NCI-H345 treated with DMSO at 0.1 percent for 48 hours (cell line): ENCODE results near the gene RASA3.

ENCODE experiments used
- DNase-seq: peaks from one replicate; lab custom pipeline; 2025; ENCODE audit not compliant: unreplicated experiment; lab: John Stamatoyannopoulos, UW

The RASA3 gene

DNA sequence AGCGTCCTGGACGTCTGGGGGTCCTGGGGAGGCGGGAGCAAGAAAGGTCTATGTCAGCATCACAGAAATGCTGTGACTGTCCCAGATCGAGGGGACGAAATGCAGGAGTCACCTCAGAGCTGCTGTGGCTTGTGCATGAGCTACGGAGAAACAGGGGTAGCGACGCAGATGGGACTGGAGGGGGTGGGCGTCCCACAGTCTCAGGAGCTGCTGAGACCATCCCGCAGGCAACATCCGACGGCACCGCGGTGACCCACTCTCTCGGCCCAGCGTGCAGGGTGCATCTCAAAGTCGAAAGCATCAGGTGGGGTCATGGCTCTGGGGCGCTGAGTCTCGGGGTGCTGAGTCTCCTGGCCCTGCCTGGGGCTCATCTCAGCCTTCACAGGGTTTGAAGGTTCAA is 121.2 kb downstream of the RASA3 start:
- DNase-seq = no peak

GRCh38 chr13:114010401-114011101 is 121.9 kb downstream of the RASA3 start:
- no peak for DNase-seq

GRCh38 chr13:114009590-114010400 is 122.6 kb downstream of the RASA3 start:
- no peak for DNase-seq

DNA sequence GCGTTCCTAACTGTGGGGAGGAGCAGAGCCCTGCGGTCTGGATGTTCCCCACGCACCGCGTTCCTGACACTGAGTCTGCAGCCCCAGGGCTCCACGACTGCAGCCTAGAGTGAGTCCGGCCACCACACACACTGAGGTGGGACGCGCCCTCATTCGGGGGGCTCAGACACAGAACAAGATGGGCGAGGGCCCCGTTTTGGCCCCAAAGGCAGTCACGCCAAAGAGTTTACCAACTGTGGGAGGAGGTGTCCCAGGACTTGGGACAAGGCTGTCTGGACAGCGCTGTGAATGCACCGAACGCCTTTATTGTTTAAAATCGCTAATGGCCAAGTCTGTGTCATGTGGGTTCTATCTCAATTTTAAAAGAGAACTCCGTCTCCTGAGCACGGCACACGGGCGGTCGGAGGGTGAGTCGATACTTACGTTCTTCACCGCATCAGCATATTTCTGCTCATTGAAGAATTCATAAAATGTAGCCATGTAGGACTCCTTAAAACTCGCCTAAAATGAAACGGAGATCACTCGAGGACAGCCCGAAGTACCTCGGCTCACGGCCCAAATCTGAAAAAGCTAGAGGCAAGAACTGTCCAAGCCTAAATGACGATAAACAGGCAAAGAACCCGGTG is 123.3 kb downstream of the RASA3 start:
- DNase-seq = no peak

- DNase-seq = no peak
Measured at GRCh38 chr13:114007566-114007965, 124.9 kb downstream of the RASA3 start.

- DNase-seq = no peak
Measured at GRCh38 chr13:114005206-114005724, 127.2 kb downstream of the RASA3 start.

GRCh38 chr13:114004420-114005205 is 127.8 kb downstream of the RASA3 start:
- no peak for DNase-seq

- no peak for DNase-seq
Measured at GRCh38 chr13:114002771-114003321, 129.6 kb downstream of the RASA3 start.

DNA sequence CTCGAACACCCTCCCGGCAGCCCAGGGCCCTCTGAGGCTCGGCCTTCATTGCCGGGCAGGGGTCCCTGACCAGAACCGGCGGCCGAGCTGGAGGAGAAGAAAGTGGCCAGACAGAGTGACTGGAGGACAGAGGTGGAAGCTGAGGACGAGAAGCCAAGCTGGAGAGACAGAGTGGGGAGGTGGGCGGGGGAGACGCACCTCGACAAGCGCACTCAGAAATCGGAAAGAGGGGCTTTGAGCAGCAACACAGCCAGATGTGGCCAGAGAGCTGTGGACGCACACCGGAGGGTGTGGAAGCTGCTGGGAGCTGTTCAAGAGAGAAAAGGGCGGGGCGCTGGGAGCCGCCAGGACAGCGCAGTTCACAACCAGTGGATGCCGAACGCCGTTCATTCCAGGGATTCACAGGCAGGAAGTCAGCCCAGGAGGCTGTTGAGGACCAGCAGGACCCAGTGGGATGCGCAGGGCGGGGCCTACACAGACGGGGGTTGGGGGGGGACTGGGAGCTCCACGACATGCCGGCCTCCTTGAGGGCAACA is 130.3 kb downstream of the RASA3 start:
- DNase-seq = no peak

DNA sequence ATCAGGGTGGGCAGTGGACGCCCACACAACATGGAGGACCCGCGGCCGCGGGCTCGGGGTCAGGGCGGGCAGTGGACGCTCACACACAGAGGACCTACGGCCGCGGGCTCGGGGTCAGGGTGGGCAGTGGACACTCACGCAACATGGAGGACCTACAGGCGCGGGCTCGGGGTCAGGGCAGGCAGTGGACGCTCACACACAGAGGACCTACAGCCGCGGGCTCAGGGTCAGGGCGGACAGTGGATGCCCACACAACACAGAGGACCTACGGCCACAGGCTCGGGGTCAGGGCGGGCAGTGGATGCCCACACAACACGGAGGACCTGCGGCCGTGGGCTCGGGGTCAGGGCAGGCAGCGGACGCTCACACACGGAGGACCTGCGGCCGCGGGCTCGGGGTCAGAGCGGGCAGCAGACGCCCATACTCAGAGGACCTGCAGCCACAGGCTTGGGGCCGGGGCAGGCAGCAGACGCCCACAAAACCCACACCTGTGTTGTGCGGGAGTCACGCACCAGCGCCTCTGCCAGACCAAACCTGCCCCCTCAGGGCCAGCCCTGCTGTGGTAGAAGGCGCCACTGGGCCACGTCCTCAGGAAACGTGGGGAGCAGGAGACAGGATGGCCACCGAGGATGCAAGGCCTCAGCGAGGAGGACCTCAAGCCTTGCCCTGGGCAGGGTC is 131.0 kb downstream of the RASA3 start:
- no peak for DNase-seq

DNA sequence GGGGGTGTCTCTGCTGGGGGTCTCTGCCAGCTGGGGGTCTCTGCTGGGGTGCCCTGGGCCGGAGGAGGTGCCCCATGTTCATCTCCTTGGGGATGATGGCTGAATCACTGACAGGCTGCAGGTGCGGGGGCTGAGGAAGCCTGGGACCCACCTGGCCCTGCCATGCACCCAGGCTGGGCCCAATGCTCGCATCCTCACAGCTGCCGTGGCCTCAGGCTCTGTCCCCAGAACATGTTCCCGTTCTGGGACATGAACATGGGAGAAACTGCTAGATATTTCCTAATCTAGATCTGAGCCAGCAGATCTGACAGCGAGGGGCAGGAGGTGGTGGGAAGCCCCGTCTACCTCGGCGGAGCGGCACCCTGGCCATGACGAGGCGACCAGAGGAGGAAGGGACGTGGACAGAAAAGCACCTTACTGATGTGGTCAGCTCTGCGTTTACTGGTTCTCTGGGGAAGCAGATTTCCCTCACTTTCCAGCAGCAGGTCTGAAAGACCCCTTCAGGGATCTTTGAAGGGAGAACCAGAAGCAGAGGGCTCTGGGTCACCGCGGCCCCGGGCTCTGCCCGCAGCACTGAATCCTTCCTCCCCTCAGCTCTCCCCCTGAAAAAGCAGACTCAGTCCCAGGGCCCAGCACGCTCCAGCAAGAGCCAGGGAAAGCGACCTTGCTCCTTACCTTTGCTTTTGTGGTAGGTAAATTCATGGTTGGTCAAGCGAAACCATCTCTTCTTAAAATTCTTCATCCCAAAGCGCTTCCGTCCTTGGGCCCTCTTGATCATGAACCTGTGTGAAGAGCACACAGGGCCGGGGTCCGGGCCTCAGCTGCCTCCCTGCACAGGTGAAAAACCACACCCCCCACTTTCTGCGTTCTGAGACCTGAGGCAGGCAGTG is 132.0 kb downstream of the RASA3 start:
- no peak for DNase-seq

GRCh38 chr13:113999618-113999910 is 132.9 kb downstream of the RASA3 start:
- no peak for DNase-seq

- DNase-seq = no peak
Measured at GRCh38 chr13:113998781-113999617, 133.4 kb downstream of the RASA3 start.

- DNase-seq = no peak
Measured at GRCh38 chr13:113997845-113998751, 134.3 kb downstream of the RASA3 start.

DNA sequence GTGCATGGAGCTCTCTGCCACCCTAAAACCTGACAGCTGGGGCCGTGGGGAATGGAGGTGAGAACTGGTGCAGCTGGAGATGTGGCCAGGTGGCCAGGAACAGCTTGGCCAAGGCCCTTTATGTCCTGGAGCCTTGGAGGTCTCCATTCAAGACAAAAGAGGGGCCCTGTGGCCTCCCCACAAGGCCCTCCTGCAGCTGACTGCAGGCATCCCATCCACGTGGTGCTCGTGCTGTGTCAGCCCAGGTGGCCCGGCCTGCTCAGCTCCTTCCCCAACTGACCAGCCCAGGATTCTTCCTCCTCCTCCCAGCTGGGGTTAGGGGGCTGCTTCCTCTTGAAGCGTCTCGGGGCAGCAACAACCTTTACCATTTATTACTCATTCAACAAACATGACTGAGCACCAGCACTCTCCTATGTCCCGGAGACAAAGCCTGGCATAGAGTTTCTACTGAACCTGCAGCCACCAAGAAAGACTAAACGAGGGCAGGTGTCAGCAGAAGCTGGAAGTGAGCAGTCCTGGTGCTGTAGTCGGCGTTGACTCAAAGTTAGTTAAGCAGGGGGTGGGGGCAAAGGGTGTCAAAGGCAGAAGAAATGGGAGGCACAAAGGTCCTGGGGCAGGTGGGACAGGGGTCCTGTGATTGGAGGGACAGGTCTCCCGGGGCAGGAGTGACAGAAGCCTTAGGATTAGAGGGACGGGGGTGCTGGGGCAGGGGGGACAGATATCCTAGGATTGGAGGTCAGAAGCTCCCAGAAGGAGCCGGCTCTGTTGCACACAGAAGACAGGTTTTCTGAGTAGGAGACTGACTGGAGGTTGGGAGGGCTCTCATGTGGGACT is 135.3 kb downstream of the RASA3 start:
- DNase-seq = no peak
